A673 (cell line): Measurements from ENCODE around the gene NRBP1. TPM values are rescaled to one million over a fixed set of nuclear protein-coding genes. Genes with fewer than 3 reads are reported as not detected.

Source experiments
- BruUV-seq: library from RNA; stranded (reverse); fragments of 400-500 nt; replicated peaks from 2 replicates; lab custom pipeline; 2021; lab: Mats Ljungman, UMichigan
- CTCF ChIA-PET: fragments of 300-600 bp; sonication (Branson Sonifier 250); formaldehyde crosslinking; loops from one replicate; lab custom pipeline; 2022; ENCODE audit warnings: antibody characterized with exemption; lab: Charles Lee
- POLR2A ChIA-PET: fragments of 300-600 bp; sonication (Branson Sonifier 250); formaldehyde crosslinking; loops from one replicate; lab custom pipeline; 2022; ENCODE audit warnings: antibody characterized with exemption; ENCODE audit not compliant: low non-redundant PET; lab: Charles Lee
- DNase-seq: peaks from one replicate; pipeline ENCODE4 v3.0.0-alpha.2; 2015; ENCODE audit warnings: low spot score
- H3K27ac ChIP-seq: fragments of 200-600 bp; sonication (generic); 2 replicates; pipeline ENCODE4 v1.5.1; 2016; ENCODE audit warnings: mixed run types, low read depth, mild to moderate bottlenecking, mixed read lengths, antibody characterized with exemption, low read length; ENCODE audit not compliant: poor library complexity, severe bottlenecking
- H3K27me3 ChIP-seq: fragments of 200-600 bp; sonication (generic); replicated peaks from 2 replicates; pipeline ENCODE4 v1.6.1; 2017; ENCODE audit warnings: mixed run types, low read depth, mild to moderate bottlenecking, mixed read lengths, antibody characterized with exemption, low read length; ENCODE audit not compliant: insufficient read depth, poor library complexity
- H3K36me3 ChIP-seq: fragments of 200-600 bp; sonication (generic); 2 replicates; pipeline ENCODE4 v1.6.1; 2016; ENCODE audit warnings: mixed run types, mild to moderate bottlenecking, mixed read lengths, antibody characterized with exemption, low read length; ENCODE audit not compliant: insufficient read depth, poor library complexity, severe bottlenecking
- H3K4me1 ChIP-seq: fragments of 200-600 bp; sonication (generic); 2 replicates; pipeline ENCODE4 v1.6.1; 2017; ENCODE audit warnings: mixed run types, mild to moderate bottlenecking, mixed read lengths, antibody characterized with exemption, low read length; ENCODE audit not compliant: insufficient read depth, poor library complexity, severe bottlenecking
- H3K4me3 ChIP-seq: fragments of 200-600 bp; sonication (generic); 2 replicates; pipeline ENCODE4 v1.5.1; 2016; ENCODE audit warnings: low read depth, mixed run types, mild to moderate bottlenecking, mixed read lengths, low read length; ENCODE audit not compliant: poor library complexity, severe bottlenecking
- H3K9me3 ChIP-seq: fragments of 200-600 bp; sonication (generic); 2 replicates; pipeline ENCODE4 v1.6.1; 2016; ENCODE audit warnings: mixed run types, low read depth, mild to moderate bottlenecking, mixed read lengths, antibody characterized with exemption, low read length; ENCODE audit not compliant: poor library complexity, severe bottlenecking
- CTCF ChIP-seq: fragments of 300-800, 200-600 bp; sonication (generic); conservative IDR thresholded peaks from 2 replicates; pipeline ENCODE4 v1.5.1; 2017; ENCODE audit warnings: low read depth, mild to moderate bottlenecking, antibody characterized with exemption, low read length, moderate library complexity, mixed read lengths
- EZH2 ChIP-seq: fragments of 200-600 bp; sonication (generic); IDR thresholded peaks from 2 replicates; pipeline ENCODE4 v1.6.1; 2017; ENCODE audit warnings: borderline replicate concordance, low read depth, mild to moderate bottlenecking, mixed read lengths, antibody characterized with exemption, low read length; ENCODE audit not compliant: poor library complexity, severe bottlenecking
- intact Hi-C: fragments of 100-400 bp; cut with micrococcal nuclease; formaldehyde crosslinking; loops from one replicate; pipeline ENCODE4 v1.10.0; 2022; ENCODE audit not compliant: unreplicated experiment
- total RNA-seq: library from RNA; stranded (reverse); gene quantifications from 2 replicates; pipeline ENCODE4 v1.2.3, GENCODE V29; 2021

Gene NRBP1
- total RNA-seq, 1 experiment from 2014 or later, result 93.0 TPM

- no peaks in the 10 kb centered on the region for H3K9me3 ChIP-seq
- H3K36me3 ChIP-seq, result peaks cover 4% of the 10 kb centered on the region
- H3K4me1 ChIP-seq, result no peaks in the 10 kb centered on the region
- ChIA-PET POLR2A (no interaction called here), CTCF (no interaction called here)
- no peak overlapping the region for H3K27ac ChIP-seq
- TF ChIP-seq EZH2 (no peak), CTCF (no peak)
- H3K4me3 ChIP-seq, result no peak overlapping the region
- H3K27me3 ChIP-seq, result no peaks in the 10 kb centered on the region
- BruUV-seq, result no TSS peak
- DNase-seq, result no peak
- intact Hi-C loops, result loop anchor here (10.0 kb wide), 1 partner anchor 264 kb away; the partner anchor contains the start of genes SLC4A1AP and SUPT7L
These were observed 27.9 kb upstream of the NRBP1 start for GRCh38 chr2:27400348-27401135.

DNA sequence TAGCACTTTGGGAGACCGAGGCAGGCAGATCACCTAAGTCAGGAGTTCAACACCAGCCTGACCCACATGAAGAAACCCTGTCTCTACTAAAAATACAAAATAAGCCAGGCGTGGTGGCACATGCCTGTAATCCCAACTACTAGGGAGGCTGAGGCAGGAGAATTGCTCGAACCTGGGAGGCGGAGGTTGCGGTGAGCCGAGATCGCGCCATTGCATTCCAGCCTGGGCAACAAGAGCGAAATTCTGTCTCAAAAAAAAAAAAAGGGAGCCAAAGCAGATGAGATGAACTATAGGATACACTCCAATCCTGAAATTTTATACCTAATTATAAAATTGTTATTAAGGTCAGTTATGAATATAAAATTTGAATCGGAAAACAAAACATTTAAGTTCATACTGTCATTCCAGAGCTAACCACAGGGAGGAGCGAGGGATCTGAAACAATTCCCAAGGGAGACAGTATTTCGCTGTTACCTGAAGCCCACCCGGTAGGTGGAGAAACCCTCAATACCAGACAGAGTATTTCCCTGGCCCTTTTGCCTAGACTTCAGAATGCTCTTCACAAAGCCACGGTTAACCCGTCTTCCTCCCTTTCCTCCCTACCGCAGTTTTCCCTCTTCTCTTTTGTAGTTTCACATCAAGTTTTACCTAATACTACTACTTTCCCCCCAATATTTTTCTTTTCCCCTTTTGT is 20.5 kb upstream of the NRBP1 start:
- Histone ChIP-seq H3K36me3 (peaks cover 13% of the 10 kb centered on the region), H3K4me3 (peak overlapping the region; percentile 100), H3K9me3 (no peaks in the 10 kb centered on the region), H3K27me3 (no peaks in the 10 kb centered on the region), H3K4me1 (peaks cover 11% of the 10 kb centered on the region), H3K27ac (peak overlapping the region; percentile 92)
- intact Hi-C loops, result loop anchor here (2.0 to 10.0 kb wide), 2 partner anchors 81 to 257 kb away; partner anchors contain the start of genes IFT172, SLC4A1AP and SUPT7L
- peak; percentile 73 for DNase-seq
- POLR2A ChIA-PET, result interaction anchor here (0.6 kb wide), 1 partner anchor 160 kb away, joined by 3 read pairs; no protein-coding TSS in a partner anchor
- TF ChIP-seq CTCF (peak; percentile 65), EZH2 (no peak)
- CTCF ChIA-PET, result interaction anchor here (0.6 kb wide), 2 partner anchors 13 to 22 kb away, joined by 4 to 6 read pairs; no protein-coding TSS in a partner anchor
- BruUV-seq, result no TSS peak

DNA sequence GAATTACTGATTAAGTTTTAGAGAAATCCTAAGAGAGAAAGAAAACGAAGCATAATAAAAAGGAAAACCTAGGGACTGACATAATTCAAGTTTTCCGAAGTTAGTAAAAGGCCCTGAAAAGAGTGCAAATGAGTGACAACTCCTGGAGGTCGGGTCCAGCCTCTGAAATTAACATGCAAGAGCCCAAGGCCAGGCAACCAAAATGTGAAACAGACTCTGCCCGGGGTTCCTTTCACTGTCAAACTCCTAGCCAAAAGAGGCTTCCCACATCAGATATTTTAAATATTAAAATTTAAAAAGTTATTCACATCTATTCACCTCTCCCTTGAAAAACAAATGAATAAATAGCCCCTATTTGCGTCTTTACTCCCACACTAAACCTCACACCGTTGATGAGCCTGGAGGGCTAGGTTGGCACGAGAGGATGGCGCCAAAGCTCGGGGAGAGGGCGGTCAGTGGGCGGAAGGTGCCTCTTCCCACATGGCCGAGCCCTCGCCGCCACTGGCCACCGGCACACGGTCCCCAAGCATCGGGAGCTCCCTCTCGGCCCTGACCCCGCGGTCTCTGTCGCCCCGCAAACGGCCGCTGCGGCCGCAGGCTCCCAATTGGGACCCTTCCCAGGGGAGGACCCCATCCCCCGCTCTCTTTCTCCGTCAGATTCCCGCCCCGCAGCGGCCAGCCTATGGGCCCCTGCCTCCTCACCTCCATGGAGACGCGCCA is 19.7 kb upstream of the NRBP1 start:
- intact Hi-C loops, result loop anchor here (2.0 to 10.0 kb wide), 2 partner anchors 80 to 256 kb away; partner anchors contain the start of genes IFT172, SLC4A1AP and SUPT7L
- peak overlapping the region; percentile 100 for H3K4me3 ChIP-seq
- TF ChIP-seq EZH2, result no peak
- ChIA-PET POLR2A (interaction anchor here (0.6 kb wide), 1 partner anchor 161 kb away, joined by 3 read pairs; no protein-coding TSS in a partner anchor), CTCF (interaction anchor here (0.6 to 1.7 kb wide), 5 partner anchors 14 to 275 kb away, joined by 3 to 6 read pairs (median 4); partner anchors contain the start of gene NRBP1)
- H3K4me1 ChIP-seq, result peaks cover 11% of the 10 kb centered on the region
- BruUV-seq, result no TSS peak
- no peaks in the 10 kb centered on the region for H3K27me3 ChIP-seq
- peak overlapping the region; percentile 92 for H3K27ac ChIP-seq
- H3K36me3 ChIP-seq, result peaks cover 13% of the 10 kb centered on the region
- H3K9me3 ChIP-seq, result no peaks in the 10 kb centered on the region
- DNase-seq, result peak; percentile 29
